ENCODE measurements around the gene CCNYL1. TPM values are rescaled to one million over a fixed set of nuclear protein-coding genes. Genes with fewer than 3 reads are reported as not detected.
"Not testable (repeated sequence)": the region's sequence is repeated elsewhere in the genome, so short reads cannot be mapped to it uniquely, and the experiment has no call there.

Gene CCNYL1
- total RNA-seq, 4 donors from 2014 or later = 14.8 to 22.2 (median 17.9) TPM

GRCh38 chr2:207734636-207735512 lies 23.4 kb downstream of the CCNYL1 start:
- intact Hi-C loops (cut with DNase I) = no loop called here
- Histone ChIP-seq H3K9me3 (no peaks in the 10 kb centered on the region), H3K27me3 (no peaks in the 10 kb centered on the region), H3K4me3 (replicated peaks in 1 of 3) (no peak overlapping the region), H3K4me1 (peaks cover 12 to 13% of the 10 kb centered on the region in 2 donors), H3K36me3 (no peaks in the 10 kb centered on the region), H3K27ac (no peak overlapping the region)
- no peak for DNase-seq
- WGBS, 2 donors = 80 to 84% methylated on average over 4 of the region's 4 CpGs
- TF ChIP-seq POLR2A (IDR thresholded peaks at IDR 0.05) = no peak
- TF ChIP-seq CTCF (IDR thresholded peaks at IDR 0.05) = no peak

GRCh38 chr2:207735513-207735859 lies 24.0 kb downstream of the CCNYL1 start:
- H3K27ac ChIP-seq; DNase-seq; H3K9me3 ChIP-seq; intact Hi-C loops (cut with DNase I); H3K27me3 ChIP-seq; H3K4me3 ChIP-seq (replicated peaks in 1 of 3); H3K36me3 ChIP-seq: not testable (repeated sequence)
- H3K4me1 ChIP-seq = peaks cover 11 to 13% of the 10 kb centered on the region in 2 donors
- WGBS, 2 donors = 96 to 98% methylated on average over 9 of the region's 9 CpGs

GRCh38 chr2:207743514-207743913 lies 32.1 kb downstream of the CCNYL1 start:
- Histone ChIP-seq H3K36me3 (peaks cover 0 to 2% of the 10 kb centered on the region in 2 donors), H3K9me3 (no peaks in the 10 kb centered on the region), H3K4me3 (replicated peaks in 1 of 3) (no peak overlapping the region), H3K27me3 (no peaks in the 10 kb centered on the region), H3K4me1 (peaks cover 6 to 30% of the 10 kb centered on the region in 2 donors), H3K27ac (no peak overlapping the region)
- no peak for DNase-seq
- TF ChIP-seq CTCF (IDR thresholded peaks at IDR 0.05) (no peak), POLR2A (IDR thresholded peaks at IDR 0.05) (no peak)
- intact Hi-C loops (cut with DNase I) = loop anchor here (10.0 kb wide), 1 partner anchor 331 kb away; no protein-coding TSS in a partner anchor

GRCh38 chr2:207744050-207744449 lies 32.6 kb downstream of the CCNYL1 start:
- intact Hi-C loops (cut with DNase I) = loop anchor here (10.0 kb wide), 1 partner anchor 331 kb away; no protein-coding TSS in a partner anchor
- H3K27ac ChIP-seq = peak overlapping the region in 2 of 3 donors; percentile 61 to 67
- peaks cover 0 to 2% of the 10 kb centered on the region in 2 donors for H3K36me3 ChIP-seq
- H3K4me1 ChIP-seq = peaks cover 6 to 34% of the 10 kb centered on the region in 2 donors
- H3K27me3 ChIP-seq = no peaks in the 10 kb centered on the region
- 63 to 67% methylated on average over 2 of the region's 2 CpGs for WGBS, 2 donors
- H3K4me3 ChIP-seq (replicated peaks in 1 of 3) = no peak overlapping the region
- no peak for DNase-seq
- no peak for TF ChIP-seq CTCF (IDR thresholded peaks at IDR 0.05)
- TF ChIP-seq POLR2A (IDR thresholded peaks at IDR 0.05) = no peak
- H3K9me3 ChIP-seq = no peaks in the 10 kb centered on the region

- peaks cover 0 to 2% of the 10 kb centered on the region in 2 donors for H3K36me3 ChIP-seq
- DNase-seq = peak; percentile 56 to 65
- no peak for TF ChIP-seq POLR2A (IDR thresholded peaks at IDR 0.05)
- no peak for TF ChIP-seq CTCF (IDR thresholded peaks at IDR 0.05)
- H3K9me3 ChIP-seq = no peaks in the 10 kb centered on the region
- WGBS, 2 donors = 53 to 57% methylated on average over 11 of the region's 11 CpGs
- peak overlapping the region in 2 of 3 donors; percentile 61 to 67 for H3K27ac ChIP-seq
- H3K27me3 ChIP-seq = no peaks in the 10 kb centered on the region
- no peak overlapping the region for H3K4me3 ChIP-seq (replicated peaks in 1 of 3)
- intact Hi-C loops (cut with DNase I) = loop anchor here (10.0 kb wide), 1 partner anchor 330 kb away; no protein-coding TSS in a partner anchor
- H3K4me1 ChIP-seq = peaks cover 6 to 34% of the 10 kb centered on the region in 2 donors
Measured at GRCh38 chr2:207744451-207744850, 33.0 kb downstream of the CCNYL1 start.

All from thyroid gland (tissue), 4 donors.